Activated T-cell treated with anti-CD3 and anti-CD28 coated beads, Interleukin-2, amount 50 U/mL, for 48 hours (primary cell): ENCODE data around the gene SELENOW.

Experiments used
- DNase-seq, 2 experiments: peaks; one replicate each; pipeline ENCODE4 v3.0.0-alpha.2; 2020

SELENOW gene

GRCh38 chr19:47824396-47824795, 45.9 kb downstream of the SELENOW start:
- no peak for DNase-seq

DNA sequence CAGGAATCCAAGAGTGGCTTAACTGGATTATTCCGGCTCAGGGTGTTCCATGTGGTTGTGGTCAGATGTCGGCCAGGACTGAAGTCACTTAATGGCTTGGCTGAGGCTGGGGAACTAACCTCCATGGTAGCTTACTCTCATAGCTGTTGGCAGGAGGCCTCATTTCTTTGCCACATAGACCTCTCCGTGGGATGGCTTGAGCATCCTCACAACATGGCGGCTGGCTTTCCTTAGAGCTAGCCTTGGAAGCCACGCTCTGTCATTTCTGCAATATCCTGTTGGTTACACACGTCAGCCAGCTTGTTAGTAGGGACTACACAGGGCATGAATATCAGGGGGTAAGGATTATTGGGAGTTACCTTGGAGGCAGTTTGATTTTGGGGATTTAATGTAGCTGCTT, 48.3 kb downstream of the SELENOW start:
- no peak for DNase-seq

DNA sequence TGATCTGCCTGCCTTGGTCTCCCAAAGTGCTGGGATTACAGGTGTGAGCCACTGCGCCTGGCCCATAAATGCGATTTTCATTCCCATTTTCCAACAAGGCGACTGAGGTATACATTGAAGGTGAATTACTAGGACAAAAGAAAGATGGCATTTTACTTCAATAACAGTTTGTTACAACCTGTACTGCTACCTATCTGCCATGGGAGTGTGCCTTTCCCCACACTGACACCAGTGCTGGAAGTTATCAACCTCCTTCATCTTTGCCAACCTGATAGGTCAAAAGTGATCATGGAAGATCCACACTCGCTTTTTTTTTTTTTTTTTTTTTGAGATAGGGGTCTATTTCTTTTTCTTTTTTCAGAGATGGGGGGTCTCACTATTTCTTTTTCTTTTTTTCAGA, 54.2 kb downstream of the SELENOW start:
- no peak for DNase-seq
